Pancreas (tissue), 10 donors: ENCODE measurements around the gene AKAP9. TPM values are rescaled to one million over a fixed set of nuclear protein-coding genes. Genes with fewer than 3 reads are reported as not detected.
"Not testable (repeated sequence)": the region's sequence is repeated elsewhere in the genome, so short reads cannot be mapped to it uniquely, and the experiment has no call there.

Experiments
- ATAC-seq, 4 donors: fragments of 200-7000 bp; cut with Tn5 transposase; one replicate each; pipeline versions ENCODE4 v1.8.0 to v1.9.1; 2020; ENCODE audit warnings: mild to moderate bottlenecking in 4 of 4, moderate library complexity in 4 of 4
- DNase-seq, 6 donors: peaks; one replicate each; pipeline ENCODE4 v3.0.0-alpha.2; 2020
- FAIRE-seq: peaks from 2 replicates; lab custom pipeline; 2012; peaks lifted over from hg19 to GRCh38; lab: Jason Lieb, UNC
- H3K27ac ChIP-seq, 4 donors: fragments of 200-600 bp; sonication (generic); 1 replicate in 3 of 4; 2 replicates in 1 of 4; pipeline versions ENCODE4 v1.5.0 to v1.8.0; 2020
- H3K27me3 ChIP-seq, 4 donors: fragments of 200-600 bp; one replicate each; pipeline ENCODE4 v1.8.0; 2021
- H3K36me3 ChIP-seq, 3 donors: fragments of 200-600 bp; sonication (generic) in 1 of 3; one replicate each; pipeline versions ENCODE4 v1.5.0 to v1.8.0; 2020 to 2021
- H3K4me1 ChIP-seq, 3 donors: fragments of 200-600 bp; one replicate each; pipeline ENCODE4 v1.8.0; 2021
- H3K4me3 ChIP-seq, 4 donors: fragments of 200-600 bp; sonication (generic) in 2 of 4; one replicate each; pipeline versions ENCODE4 v1.5.0 to v1.8.0; 2020 to 2021
- H3K9me3 ChIP-seq, 4 donors: fragments of 200-600 bp; one replicate each; pipeline ENCODE4 v1.8.0; 2021
- WGBS, 2 donors: extraction: QIAGEN DNeasy Blood & Tissue Kit; methylation state at CpG; one replicate each; pipeline ENCODE4 v1.1.7; 2013; 5-methylcytosine and 5-hydroxymethylcytosine counted together
- intact Hi-C, 3 donors: fragments of 100-400 bp; cut with DNase I; formaldehyde crosslinking; loops; one replicate each; pipeline versions ENCODE4 v1.11.1 to v1.14.2; 2022
- polyA plus RNA-seq, 2 donors: library from polyadenylated mRNA; stranded (reverse); fragments of 200-250 nt; gene quantifications; one replicate each; pipeline ENCODE4 v1.2.3, GENCODE V29; 2013
- total RNA-seq, 6 donors: library from RNA; stranded (reverse); fragmentation: NEBNext Ultra II Directional in 4 of 6; extraction: Animal tissue kit (Norgen Biotek cat#: 25700) in 4 of 6; gene quantifications; one replicate each; pipeline versions ENCODE4 v1.2.1 to v1.2.4, GENCODE V29; 2021 to 2023
- TF ChIP-seq, protein P1 (sequence below), 4 donors: fragments of 200-600 bp; sonication (generic) in 3 of 4; IDR thresholded peaks; one replicate each; pipeline versions ENCODE4 v1.5.0 to v1.8.0; 2021; ENCODE audit warnings: antibody characterized with exemption in 4 of 4
- donor health status: healthy with polysubstance abuse.
- donor health status: DM: no; HTN: no; CAD: no; lungs with moderate emphysema.
- donor health status: DM: no; HTN: no; CAD: no.
- donor health status: control.
- donor health status: control.
- donor health status: Bipolar disorder and iron deficiency.
- donor health status: DM: yes; HTN: yes; CAD: no.
- donor health status: DM: no; HTN: no; CAD: no.
- donor health status: DM: no; HTN: no; CAD: no.
- donor health status: DM: yes; HTN: yes; CAD: no.

AKAP9 gene
- total and polyA plus RNA-seq, 8 donors, result 17.8 to 60.4 (median 42.8) TPM

GRCh38 chr7:92134271-92135051, 193.8 kb downstream of the AKAP9 start, which contains the start of gene CYP51A1:
Gene CYP51A1 (minus strand): TSS chr7:92134477. CDS start chr7:92134364, 113 bp downstream.
- FAIRE-seq (no peak), ATAC-seq (peak; percentile 93 to 98 (median 93)), DNase-seq (peak; percentile 88 to 96 (median 92))
- Histone ChIP-seq H3K27ac (peak within 1 kb of the TSS; percentile 92 to 98 (median 95)), H3K4me1 (peaks cover 0 to 15% (median 4%) of the 10 kb centered on the region in 3 donors), H3K4me3 (peak within 1 kb of the TSS; percentile 62 to 99 (median 85)), H3K9me3 (no peaks in the 10 kb centered on the region), H3K36me3 (no peaks in the 10 kb centered on the region), H3K27me3 (no peaks in the 10 kb centered on the region)
- TF ChIP-seq, protein P1, sequence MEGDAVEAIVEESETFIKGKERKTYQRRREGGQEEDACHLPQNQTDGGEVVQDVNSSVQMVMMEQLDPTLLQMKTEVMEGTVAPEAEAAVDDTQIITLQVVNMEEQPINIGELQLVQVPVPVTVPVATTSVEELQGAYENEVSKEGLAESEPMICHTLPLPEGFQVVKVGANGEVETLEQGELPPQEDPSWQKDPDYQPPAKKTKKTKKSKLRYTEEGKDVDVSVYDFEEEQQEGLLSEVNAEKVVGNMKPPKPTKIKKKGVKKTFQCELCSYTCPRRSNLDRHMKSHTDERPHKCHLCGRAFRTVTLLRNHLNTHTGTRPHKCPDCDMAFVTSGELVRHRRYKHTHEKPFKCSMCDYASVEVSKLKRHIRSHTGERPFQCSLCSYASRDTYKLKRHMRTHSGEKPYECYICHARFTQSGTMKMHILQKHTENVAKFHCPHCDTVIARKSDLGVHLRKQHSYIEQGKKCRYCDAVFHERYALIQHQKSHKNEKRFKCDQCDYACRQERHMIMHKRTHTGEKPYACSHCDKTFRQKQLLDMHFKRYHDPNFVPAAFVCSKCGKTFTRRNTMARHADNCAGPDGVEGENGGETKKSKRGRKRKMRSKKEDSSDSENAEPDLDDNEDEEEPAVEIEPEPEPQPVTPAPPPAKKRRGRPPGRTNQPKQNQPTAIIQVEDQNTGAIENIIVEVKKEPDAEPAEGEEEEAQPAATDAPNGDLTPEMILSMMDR (IDR thresholded peaks at IDR 0.05), result peak in 1 of 4 donors; percentile 5
- 0% methylated on average over 69 to 73 of the region's 73 CpGs for WGBS, 2 donors
- intact Hi-C loops, result loop anchor here in 1 of 3 donors (10.0 kb wide), 1 partner anchor 310 kb away; the partner anchor contains the start of gene GATAD1

GRCh38 chr7:92135052-92135889, 194.6 kb downstream of the AKAP9 start:
- Histone ChIP-seq H3K27ac (peak overlapping the region; percentile 92 to 98 (median 95)), H3K27me3 (no peaks in the 10 kb centered on the region), H3K4me1 (peaks cover 0 to 15% (median 4%) of the 10 kb centered on the region in 3 donors), H3K4me3 (peak overlapping the region; percentile 62 to 99 (median 85)), H3K9me3 (no peaks in the 10 kb centered on the region), H3K36me3 (no peaks in the 10 kb centered on the region)
- TF ChIP-seq, protein P1 (IDR thresholded peaks at IDR 0.05), result no peak
- ATAC-seq (peak; percentile 19 to 32 (median 26)), DNase-seq (peak in 2 of 6 donors; percentile 20 to 37), FAIRE-seq (no peak)
- 10 to 12% methylated on average over 21 of the region's 21 CpGs for WGBS, 2 donors
- intact Hi-C loops, result loop anchor here in 1 of 3 donors (10.0 kb wide), 1 partner anchor 310 kb away; the partner anchor contains the start of gene GATAD1

DNA sequence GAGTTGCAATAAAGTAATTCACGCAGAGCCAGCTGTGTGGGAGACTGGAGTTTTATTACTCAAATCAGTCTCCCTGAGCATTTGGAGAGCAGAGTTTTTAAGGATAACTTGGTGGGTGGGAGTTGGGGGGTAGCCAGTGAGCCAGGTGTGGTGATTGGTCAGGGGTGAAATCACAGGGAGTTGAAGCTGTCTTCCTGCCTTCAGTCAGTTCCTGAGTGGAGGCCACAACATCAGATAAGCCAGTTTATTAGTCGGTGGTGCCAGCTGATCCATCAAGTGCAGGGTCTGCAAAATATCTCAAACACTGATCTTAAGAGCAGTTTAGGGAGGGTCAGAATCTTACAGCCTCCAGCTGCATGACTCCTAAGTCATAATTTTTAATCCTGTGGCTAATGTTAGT, 196.9 kb downstream of the AKAP9 start:
- Histone ChIP-seq H3K27ac (no peak overlapping the region), H3K27me3 (no peaks in the 10 kb centered on the region), H3K4me3 (no peak overlapping the region), H3K4me1 (peaks cover 0 to 8% (median 0%) of the 10 kb centered on the region in 3 donors), H3K36me3 (no peaks in the 10 kb centered on the region), H3K9me3 (no peaks in the 10 kb centered on the region)
- ATAC-seq (no peak), FAIRE-seq (no peak), DNase-seq (no peak)
- TF ChIP-seq, protein P1 (IDR thresholded peaks at IDR 0.05), result no peak
- 48 to 50% methylated on average over 2 of the region's 2 CpGs for WGBS, 2 donors
- intact Hi-C loops, result loop anchor here in 1 of 3 donors (10.0 kb wide), 1 partner anchor 307 kb away; the partner anchor contains the start of gene GATAD1

DNA sequence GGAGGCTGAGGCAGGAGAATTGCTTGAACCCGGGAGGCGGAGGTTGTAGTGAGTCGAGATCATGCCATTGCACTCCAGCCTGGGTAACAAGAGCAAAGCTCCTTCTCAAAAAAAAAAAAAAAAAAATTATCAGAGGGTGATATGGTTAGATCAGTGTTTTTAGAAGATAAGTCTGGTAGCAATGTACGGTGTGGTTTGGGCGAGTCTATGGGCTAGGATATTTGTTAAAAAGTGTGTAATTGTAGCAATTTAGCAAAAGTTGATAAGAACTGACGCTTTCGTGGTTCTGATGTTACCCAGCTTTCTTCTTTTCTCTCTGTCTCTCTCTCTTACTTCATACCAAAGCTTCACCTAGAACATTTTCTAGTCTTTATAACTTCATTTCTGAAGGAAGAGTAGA, 200.5 kb downstream of the AKAP9 start:
- no peak for ATAC-seq
- H3K27ac ChIP-seq, result no peak overlapping the region
- WGBS, 2 donors, result 87 to 90% methylated on average over 7 of the region's 7 CpGs
- H3K27me3 ChIP-seq, result no peaks in the 10 kb centered on the region
- H3K4me3 ChIP-seq, result no peak overlapping the region
- TF ChIP-seq, protein P1 (IDR thresholded peaks at IDR 0.05), result no peak
- intact Hi-C loops, result no loop called here
- FAIRE-seq, result no peak
- DNase-seq, result no peak
- no peaks in the 10 kb centered on the region for H3K36me3 ChIP-seq
- H3K9me3 ChIP-seq, result no peaks in the 10 kb centered on the region
- no peaks in the 10 kb centered on the region for H3K4me1 ChIP-seq

DNA sequence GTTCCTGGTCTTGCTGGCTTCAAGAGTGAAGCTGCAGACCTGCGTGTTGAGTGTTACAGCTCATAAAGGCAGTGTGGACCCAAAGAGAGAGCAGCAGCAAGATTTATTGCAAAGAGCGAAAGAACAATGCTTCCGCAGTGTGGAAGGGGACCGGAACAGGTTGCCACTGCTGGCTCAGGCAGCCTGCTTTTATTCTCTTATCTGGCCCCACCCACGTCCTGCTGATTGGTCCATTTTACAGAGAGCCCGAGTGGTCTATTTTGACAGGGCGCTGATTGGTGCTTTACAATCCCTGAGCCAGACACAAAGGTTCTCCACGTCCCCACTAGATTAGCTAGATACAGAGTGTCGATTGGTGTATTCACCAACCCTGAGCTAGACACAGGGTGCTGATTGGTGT, 202.1 kb downstream of the AKAP9 start:
- intact Hi-C loops, H3K4me1 ChIP-seq, H3K27ac ChIP-seq, FAIRE-seq, H3K27me3 ChIP-seq, H3K9me3 ChIP-seq, H3K36me3 ChIP-seq, DNase-seq, ATAC-seq, H3K4me3 ChIP-seq: not testable (repeated sequence)
- WGBS, 2 donors, result 83 to 87% methylated on average over 9 of the region's 9 CpGs

DNA sequence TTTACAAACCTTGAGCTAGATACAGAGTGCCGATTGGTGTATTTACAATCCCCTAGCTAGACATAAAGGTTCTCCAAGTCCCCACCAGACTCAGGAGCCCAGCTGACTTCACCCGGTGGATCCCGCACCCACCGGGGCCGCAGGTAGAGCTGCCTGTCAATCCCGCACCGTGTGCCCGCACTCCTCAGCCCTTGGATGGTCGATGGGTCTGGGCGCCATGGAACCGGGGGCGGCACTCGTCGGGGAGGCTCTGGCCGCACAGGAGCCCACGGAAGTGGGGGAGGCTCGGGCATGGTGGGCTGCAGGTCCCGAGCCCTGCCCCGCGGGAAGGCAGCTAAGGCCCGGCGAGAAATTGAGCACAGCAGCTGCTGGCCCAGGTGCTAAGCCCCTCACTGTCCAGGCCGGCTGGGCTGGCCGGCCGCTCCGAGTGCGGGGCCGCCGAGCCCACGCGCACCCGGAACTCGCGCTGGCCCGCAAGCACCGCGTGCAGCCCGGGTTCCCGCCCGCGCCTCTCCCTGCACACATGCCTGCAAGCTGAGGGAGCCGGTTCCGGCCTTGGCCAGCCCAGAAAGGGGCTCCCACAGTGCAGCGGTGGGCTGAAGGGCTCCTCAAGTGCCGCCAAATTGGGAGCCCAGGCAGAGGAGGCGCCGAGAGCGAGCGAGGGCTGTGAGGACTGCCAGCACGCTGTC, 202.7 kb downstream of the AKAP9 start:
- H3K4me3 ChIP-seq, H3K36me3 ChIP-seq, H3K4me1 ChIP-seq, H3K27me3 ChIP-seq, H3K9me3 ChIP-seq, ATAC-seq, intact Hi-C loops, H3K27ac ChIP-seq, FAIRE-seq: not testable (repeated sequence)
- 90 to 96% methylated on average over 36 to 50 of the region's 50 CpGs for WGBS, 2 donors
- peak in 1 of 6 donors; percentile 55 for DNase-seq
